Common myeloid progenitor, CD34-positive (primary cell): ENCODE data around the gene EIF1AY.
A peak's percentile ranks its signal among the peaks of the same experiment; 100 is the strongest.

Experiments used
- CTCF ChIA-PET: fragments of 350-600 bp; sonication (Branson Sonifier 250); formaldehyde crosslinking; loops from one replicate; lab custom pipeline; 2021; ENCODE audit warnings: antibody characterized with exemption; lab: Charles Lee
- POLR2A ChIA-PET: fragments of 350-600 bp; sonication (Branson Sonifier 250); formaldehyde crosslinking; loops from one replicate; lab custom pipeline; 2021; ENCODE audit warnings: antibody characterized with exemption; lab: Charles Lee
- DNase-seq, 3 donors: peaks; one replicate each; pipeline versions ENCODE4 v3.0.0 to v3.0.0-alpha.2; 2013
- H3K27ac ChIP-seq, 2 experiments: 1 replicate in 1 of 2; 2 replicates in 1 of 2; pipeline ENCODE4 v1.7.0; 2013; ENCODE audit warnings: inconsistent platforms in 2 of 2, low read length in 2 of 2, mild to moderate bottlenecking in 2 of 2, low read depth in 1 of 2, moderate library complexity in 1 of 2; ENCODE audit not compliant: severe bottlenecking in 2 of 2, insufficient read depth in 1 of 2, poor library complexity in 1 of 2
- H3K27me3 ChIP-seq, 5 experiments: replicated peaks in 2 of 5; 1 replicate in 3 of 5; 2 replicates in 2 of 5; pipeline versions ENCODE4 v1.6.1 to v1.7.0; 2013; ENCODE audit warnings: low read length in 4 of 5, mild to moderate bottlenecking in 2 of 5, moderate library complexity in 2 of 5, inconsistent platforms in 1 of 5; ENCODE audit not compliant: insufficient read depth in 5 of 5, control insufficient read depth in 4 of 5
- H3K36me3 ChIP-seq, 4 experiments: 1 replicate in 2 of 4; 2 replicates in 2 of 4; pipeline versions ENCODE4 v1.6.1 to v1.7.0; 2013; ENCODE audit warnings: low read length in 3 of 4, control low read depth in 1 of 4, mild to moderate bottlenecking in 1 of 4; ENCODE audit not compliant: control insufficient read depth in 4 of 4, insufficient read depth in 4 of 4
- H3K4me1 ChIP-seq, 4 experiments: 1 replicate in 3 of 4; 2 replicates in 1 of 4; pipeline versions ENCODE4 v1.6.1 to v1.7.1; 2013; ENCODE audit warnings: low read length in 3 of 4, mild to moderate bottlenecking in 3 of 4, control low read depth in 1 of 4, inconsistent platforms in 1 of 4, moderate library complexity in 1 of 4; ENCODE audit not compliant: control insufficient read depth in 4 of 4, insufficient read depth in 4 of 4; ENCODE audit errors: control extremely low read depth in 1 of 4
- H3K4me3 ChIP-seq, 7 experiments: 1 replicate in 4 of 7; 2 replicates in 3 of 7; pipeline versions ENCODE4 v1.5.1 to v1.7.0; 2013; ENCODE audit warnings: mild to moderate bottlenecking in 7 of 7, low read length in 6 of 7, moderate library complexity in 6 of 7, inconsistent platforms in 2 of 7, low read depth in 2 of 7, control low read depth in 1 of 7; ENCODE audit not compliant: insufficient read depth in 4 of 7, control insufficient read depth in 1 of 7; ENCODE audit errors: extremely low read depth in 1 of 7
- H3K9me3 ChIP-seq, 5 experiments: 1 replicate in 4 of 5; 2 replicates in 1 of 5; pipeline versions ENCODE4 v1.6.1 to v1.7.1; 2013; ENCODE audit warnings: low read length in 4 of 5, mild to moderate bottlenecking in 2 of 5, inconsistent platforms in 1 of 5, low read depth in 1 of 5, moderate library complexity in 1 of 5; ENCODE audit not compliant: control insufficient read depth in 4 of 5, insufficient read depth in 2 of 5; ENCODE audit errors: control extremely low read depth in 1 of 5
- WGBS: methylation state at CpG from one replicate; pipeline ENCODE4 v1.1.5; 2013; ENCODE audit not compliant: insufficient coverage; 5-methylcytosine and 5-hydroxymethylcytosine counted together

Gene EIF1AY

DNA sequence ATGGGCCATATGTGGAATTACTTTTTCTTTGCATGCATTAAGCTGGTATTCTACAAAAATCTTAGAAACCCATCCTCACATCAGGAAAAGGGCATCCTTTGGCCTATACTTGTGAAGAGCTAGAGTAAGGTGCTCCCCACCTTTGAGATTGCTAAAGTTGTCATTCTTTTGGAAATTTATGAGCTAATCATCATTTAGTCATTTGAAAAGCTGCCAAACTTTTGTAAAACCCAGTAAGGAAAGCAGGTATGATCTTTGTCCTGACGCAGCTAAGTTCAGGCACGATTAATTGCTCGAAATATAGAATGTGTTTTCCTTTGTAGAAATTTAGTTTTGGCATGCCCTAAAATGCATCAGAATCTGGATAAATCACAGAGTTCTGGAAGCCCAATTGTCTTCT is 2.6 kb downstream of the EIF1AY start:
- peaks cover 0 to 21% (median 0%) of the 10 kb centered on the region in 4 experiments for H3K4me1 ChIP-seq
- ChIA-PET POLR2A (no interaction called here), CTCF (no interaction called here)

GRCh38 chrY:20581687-20582086 is 6.1 kb downstream of the EIF1AY start:
- WGBS = no CpG with 5 or more reads among the region's 3 CpGs
- POLR2A ChIA-PET = no interaction called here
- CTCF ChIA-PET = interaction anchor here (1.4 kb wide), 1 partner anchor 22 kb away, joined by 3 read pairs; no protein-coding TSS in a partner anchor

More for the DNA sequence above, 2.6 kb downstream of the EIF1AY start:
- Histone ChIP-seq H3K9me3 (no peaks in the 10 kb centered on the region), H3K4me3 (peak overlapping the region in 1 of 7 experiments; percentile 10), H3K27ac (no peak overlapping the region), H3K36me3 (no peaks in the 10 kb centered on the region), H3K27me3 (no peaks in the 10 kb centered on the region)
- no CpG with 5 or more reads among the region's 3 CpGs for WGBS
- no peak for DNase-seq

GRCh38 chrY:20586161-20586560 is 10.6 kb downstream of the EIF1AY start:
- H3K27ac ChIP-seq = no peak overlapping the region
- no peak for DNase-seq
- H3K4me3 ChIP-seq = no peak overlapping the region
- no peaks in the 10 kb centered on the region for H3K4me1 ChIP-seq
- WGBS = no CpG with 5 or more reads among the region's 4 CpGs
- no peaks in the 10 kb centered on the region for H3K27me3 ChIP-seq
- ChIA-PET CTCF (no interaction called here), POLR2A (no interaction called here)
- H3K36me3 ChIP-seq = peaks cover 0 to 21% (median under 1%) of the 10 kb centered on the region in 4 experiments
- no peaks in the 10 kb centered on the region for H3K9me3 ChIP-seq

More at GRCh38 chrY:20581687-20582086, 6.1 kb downstream of the EIF1AY start:
- Histone ChIP-seq H3K9me3 (no peaks in the 10 kb centered on the region), H3K27me3 (no peaks in the 10 kb centered on the region), H3K4me1 (peaks cover 0 to 14% (median 0%) of the 10 kb centered on the region in 4 experiments), H3K27ac (no peak overlapping the region), H3K36me3 (peaks cover 0 to 2% (median under 1%) of the 10 kb centered on the region in 4 experiments), H3K4me3 (no peak overlapping the region)
- DNase-seq = no peak
